HG03196 (cell line): ENCODE results near the gene VWA5B1.
"Not testable (repeated sequence)": the region's sequence is repeated elsewhere in the genome, so short reads cannot be mapped to it uniquely, and the experiment has no call there.

Experiments
- ATAC-seq: cut with Tn5 transposase; IDR thresholded peaks from one replicate; pipeline ENCODE4 v1.9.1; 2021; ENCODE audit not compliant: unreplicated experiment

Gene VWA5B1

GRCh38 chr1:20290624-20291597 lies at the start of gene VWA5B1:
Gene VWA5B1 (plus strand): TSS chr1:20290875. CDS start chr1:20310602, 19,727 bp downstream.
- no peak for ATAC-seq

- no peak for ATAC-seq
These were observed 47.7 kb upstream of the VWA5B1 start for GRCh38 chr1:20242890-20243479.

GRCh38 chr1:20248971-20249612 lies 41.6 kb upstream of the VWA5B1 start:
- no peak for ATAC-seq

- ATAC-seq, result no peak
These were observed 40.2 kb upstream of the VWA5B1 start for GRCh38 chr1:20250340-20250989.

- ATAC-seq, result no peak
These were observed 38.1 kb upstream of the VWA5B1 start for GRCh38 chr1:20252587-20252986.

GRCh38 chr1:20255666-20256065 lies 35.0 kb upstream of the VWA5B1 start:
- ATAC-seq, result no peak

GRCh38 chr1:20259646-20260045 lies 31.0 kb upstream of the VWA5B1 start:
- ATAC-seq, result no peak

- ATAC-seq, result no peak
These were observed 29.6 kb upstream of the VWA5B1 start for GRCh38 chr1:20261095-20261494.

- no peak for ATAC-seq
These were observed 27.7 kb upstream of the VWA5B1 start for GRCh38 chr1:20262810-20263534.

- no peak for ATAC-seq
These were observed 25.4 kb upstream of the VWA5B1 start for GRCh38 chr1:20265250-20265649.

GRCh38 chr1:20266141-20266540 lies 24.5 kb upstream of the VWA5B1 start:
- ATAC-seq, result no peak

- ATAC-seq, result no peak
These were observed 24.0 kb upstream of the VWA5B1 start for GRCh38 chr1:20266642-20267041.

- no peak for ATAC-seq
These were observed 18.9 kb upstream of the VWA5B1 start for GRCh38 chr1:20271498-20272400.

GRCh38 chr1:20273716-20274115 lies 17.0 kb upstream of the VWA5B1 start:
- ATAC-seq, result not testable (repeated sequence)

GRCh38 chr1:20275319-20275925 lies 15.3 kb upstream of the VWA5B1 start:
- no peak for ATAC-seq

- ATAC-seq, result no peak
These were observed 14.1 kb upstream of the VWA5B1 start for GRCh38 chr1:20276485-20277159.

GRCh38 chr1:20278692-20279130 lies 12.0 kb upstream of the VWA5B1 start:
- ATAC-seq, result no peak

GRCh38 chr1:20279509-20279908 lies 11.2 kb upstream of the VWA5B1 start:
- no peak for ATAC-seq
